HG03025 (cell line): ENCODE measurements around the gene CPO.

Source experiments
- ATAC-seq: cut with Tn5 transposase; IDR thresholded peaks from one replicate; pipeline ENCODE4 v1.9.1; 2021; ENCODE audit warnings: mild to moderate bottlenecking, moderate library complexity; ENCODE audit not compliant: unreplicated experiment, low FRiP score

The CPO gene

GRCh38 chr2:206971805-206972204 lies 32.5 kb downstream of the CPO start:
- ATAC-seq = no peak

GRCh38 chr2:206974551-206974950 lies 35.2 kb downstream of the CPO start:
- ATAC-seq = no peak

GRCh38 chr2:206978746-206979145 lies 39.4 kb downstream of the CPO start:
- ATAC-seq = no peak

- no peak for ATAC-seq
Measured at GRCh38 chr2:206979365-206979764, 40.0 kb downstream of the CPO start.

- ATAC-seq = no peak
Measured at GRCh38 chr2:206979922-206980321, 40.6 kb downstream of the CPO start.

- ATAC-seq = no peak
Measured at GRCh38 chr2:206980413-206980812, 41.1 kb downstream of the CPO start.

GRCh38 chr2:206981086-206981674 lies 41.9 kb downstream of the CPO start:
- no peak for ATAC-seq

GRCh38 chr2:206981739-206982340 lies 42.5 kb downstream of the CPO start:
- ATAC-seq = no peak

GRCh38 chr2:206982360-206982955 lies 43.1 kb downstream of the CPO start:
- ATAC-seq = no peak

GRCh38 chr2:206983161-206983859 lies 44.0 kb downstream of the CPO start:
- ATAC-seq = no peak

GRCh38 chr2:206984206-206984605 lies 44.9 kb downstream of the CPO start:
- ATAC-seq = no peak

GRCh38 chr2:206986943-206987342 lies 47.6 kb downstream of the CPO start:
- ATAC-seq = no peak

GRCh38 chr2:206987810-206988209 lies 48.5 kb downstream of the CPO start:
- no peak for ATAC-seq

GRCh38 chr2:206988884-206989283 lies 49.6 kb downstream of the CPO start:
- no peak for ATAC-seq

GRCh38 chr2:206989311-206989710 lies 50.0 kb downstream of the CPO start:
- peak; percentile 66 for ATAC-seq

- ATAC-seq = no peak
Measured at GRCh38 chr2:206990360-206990759, 51.0 kb downstream of the CPO start.

GRCh38 chr2:206991070-206991469 lies 51.8 kb downstream of the CPO start:
- no peak for ATAC-seq

- ATAC-seq = no peak
Measured at GRCh38 chr2:206993396-206993911, 54.1 kb downstream of the CPO start.

- no peak for ATAC-seq
Measured at GRCh38 chr2:206993964-206994363, 54.6 kb downstream of the CPO start.

GRCh38 chr2:206996556-206997065 lies 57.3 kb downstream of the CPO start:
- ATAC-seq = no peak
